Measurements from ENCODE around the gene IFFO2. TPM values are rescaled to one million over a fixed set of nuclear protein-coding genes. Genes with fewer than 3 reads are reported as not detected.

The IFFO2 gene
- total and polyA plus RNA-seq, 2 experiments from 2014 or later: 0.71 to 7.5 TPM

GRCh38 chr1:18886003-18886335, 70.5 kb downstream of the IFFO2 start:
- Mint-ChIP-seq H3K9me3 (no peaks in the 10 kb centered on the region), H3K36me3 (ENCODE audit: low read depth) (peaks cover 8% of the 10 kb centered on the region; the same call in 2 of the 3 replicates), H3K27me3 (ENCODE audit: insufficient read depth, low read depth, poor library complexity) (peaks cover 3% of the 10 kb centered on the region), H3K4me1 (no peaks in the 10 kb centered on the region), H3K4me3 (no peak overlapping the region), H3K27ac (no peak overlapping the region)
- H3K4me1 ChIP-seq (ENCODE audit: insufficient read depth): no peaks in the 10 kb centered on the region
- TF ChIP-seq ZNF331 (CRISPR knock-in tag; IDR thresholded peaks at IDR 0.05; ENCODE audit: low read depth): no peak
- no peak for TF ChIP-seq POLR2AphosphoS5 (IDR thresholded peaks at IDR 0.05; ENCODE audit: low read depth)
- no peak for TF ChIP-seq NANOG (IDR thresholded peaks at IDR 0.05; ENCODE audit: borderline replicate concordance)
- no peak for TF ChIP-seq JUNB (IDR thresholded peaks at IDR 0.05; ENCODE audit: unreplicated experiment)
- no peak for TF ChIP-seq EZH2 (IDR thresholded peaks at IDR 0.05; ENCODE audit: low read depth, unreplicated experiment)
- TF ChIP-seq ZNF114 (CRISPR knock-in tag; IDR thresholded peaks at IDR 0.05): no peak
- TF ChIP-seq ETS1 (IDR thresholded peaks at IDR 0.05): no peak
- TF ChIP-seq STAT1 (IDR thresholded peaks at IDR 0.05; ENCODE audit: unreplicated experiment): no peak
- TF ChIP-seq EZH2phosphoT487 (IDR thresholded peaks at IDR 0.05; ENCODE audit: unreplicated experiment): no peak
- no peak for TF ChIP-seq CREB1 (CRISPR knock-in tag; IDR thresholded peaks at IDR 0.05; ENCODE audit: low read depth)
- no peak for TF ChIP-seq ZNF462 (CRISPR knock-in tag; IDR thresholded peaks at IDR 0.05)
- no peak for TF ChIP-seq CTCF (conservative IDR thresholded peaks at IDR 0.05; ENCODE audit: low read depth in 2 of 2)
- TF ChIP-seq REST (IDR thresholded peaks at IDR 0.05; ENCODE audit: unreplicated experiment): no peak
- H4K20me1 ChIP-seq (replicated peaks; ENCODE audit: insufficient read depth): no peaks in the 10 kb centered on the region
- no peak overlapping the region for H3K4me3 ChIP-seq
- DNase-seq (ENCODE audit: low spot score) (no peak), ATAC-seq (no peak)
- no peak overlapping the region for H2AFZ ChIP-seq
- no peaks in the 10 kb centered on the region for H3K9me2 ChIP-seq (ENCODE audit: insufficient read depth)
- H3K27me3 ChIP-seq (ENCODE audit: insufficient read depth): no peaks in the 10 kb centered on the region
- H3K27ac ChIP-seq (ENCODE audit: low read depth): no peak overlapping the region
- H3K79me2 ChIP-seq (replicated peaks; ENCODE audit: insufficient read depth): no peaks in the 10 kb centered on the region
- H3K4me2 ChIP-seq: no peak overlapping the region
- H3F3A ChIP-seq (replicated peaks; ENCODE audit: low read depth): no peaks in the 10 kb centered on the region
- no peaks in the 10 kb centered on the region for H3K36me3 ChIP-seq (ENCODE audit: insufficient read depth)
